ELR (cell line): ENCODE measurements around the gene ZNF391.
A peak's percentile ranks its signal among the peaks of the same experiment; 100 is the strongest.
"Not testable (repeated sequence)": the region's sequence is repeated elsewhere in the genome, so short reads cannot be mapped to it uniquely, and the experiment has no call there.

Experiments used
- DNase-seq: peaks from one replicate; pipeline ENCODE4 v3.0.0-alpha.2; 2015; ENCODE audit warnings: low read depth

ZNF391 gene

GRCh38 chr6:27422651-27423332 lies 34.2 kb downstream of the ZNF391 start:
- DNase-seq, result no peak

- not testable (repeated sequence) for DNase-seq
Observed at GRCh38 chr6:27424851-27425250, 36.3 kb downstream of the ZNF391 start.

- no peak for DNase-seq
Observed at GRCh38 chr6:27426045-27426620, 37.6 kb downstream of the ZNF391 start.

- no peak for DNase-seq
Observed at GRCh38 chr6:27428502-27428901, 39.9 kb downstream of the ZNF391 start.

GRCh38 chr6:27428966-27429365 lies 40.4 kb downstream of the ZNF391 start:
- no peak for DNase-seq

GRCh38 chr6:27433714-27434113 lies 45.2 kb downstream of the ZNF391 start:
- DNase-seq, result no peak

- no peak for DNase-seq
Observed at GRCh38 chr6:27439371-27439770, 50.8 kb downstream of the ZNF391 start.

GRCh38 chr6:27441001-27441400 lies 52.4 kb downstream of the ZNF391 start:
- DNase-seq, result peak; percentile 1

- DNase-seq, result no peak
Observed at GRCh38 chr6:27442932-27443331, 54.4 kb downstream of the ZNF391 start.

- DNase-seq, result no peak
Observed at GRCh38 chr6:27448456-27448855, 59.9 kb downstream of the ZNF391 start.

- no peak for DNase-seq
Observed at GRCh38 chr6:27451660-27452390, 63.3 kb downstream of the ZNF391 start.

GRCh38 chr6:27452496-27452897 lies 63.9 kb downstream of the ZNF391 start:
- DNase-seq, result peak; percentile 29
